Left lung (tissue), 10 donors: ENCODE results near the gene HSD17B14. TPM values are rescaled to one million over a fixed set of nuclear protein-coding genes. Genes with fewer than 3 reads are reported as not detected.

Experiments used
- ATAC-seq: fragments of 200-7000 bp; cut with Tn5 transposase; one replicate; pipeline ENCODE4 v1.9.1; 2020; ENCODE audit warnings: moderate library complexity
- DNase-seq, 4 donors: peaks; one replicate each; pipeline ENCODE4 v3.0.0-alpha.2; 2013 to 2020
- H3K27ac ChIP-seq, 2 donors: fragments of 200-600 bp; sonication (generic) in 1 of 2; one replicate each; pipeline versions ENCODE4 v1.5.0 to v1.8.0; 2020 to 2021
- H3K27me3 ChIP-seq, 2 donors: fragments of 200-600 bp; sonication (generic) in 1 of 2; one replicate each; pipeline versions ENCODE4 v1.5.0 to v1.8.0; 2020 to 2021
- H3K36me3 ChIP-seq, 2 donors: fragments of 200-600 bp; sonication (generic) in 1 of 2; one replicate each; pipeline versions ENCODE4 v1.5.0 to v1.8.0; 2020 to 2021
- H3K4me1 ChIP-seq, 2 donors: fragments of 200-600 bp; one replicate each; pipeline ENCODE4 v1.8.0; 2021
- H3K4me3 ChIP-seq, 2 donors: fragments of 200-600 bp; sonication (generic) in 1 of 2; one replicate each; pipeline versions ENCODE4 v1.5.0 to v1.8.0; 2020 to 2021; ENCODE audit warnings: mild to moderate bottlenecking in 1 of 2
- H3K9me3 ChIP-seq, 2 donors: fragments of 200-600 bp; sonication (generic) in 1 of 2; one replicate each; pipeline versions ENCODE4 v1.5.0 to v1.8.0; 2020 to 2021
- intact Hi-C, 2 donors: fragments of 100-400 bp; cut with DNase I; formaldehyde crosslinking; loops; one replicate each; pipeline versions ENCODE4 v1.11.2 to v1.14.2; 2022
- polyA plus RNA-seq, 6 donors: library from polyadenylated mRNA; unstranded; fragments of 120-200 nt; gene quantifications; one replicate each; pipeline ENCODE4 v1.2.1, GENCODE V29; 2013; ENCODE audit not compliant: insufficient read length in 6 of 6
- total RNA-seq, 2 donors: library from RNA; stranded (reverse); fragmentation: NEBNext Ultra II Directional; extraction: Animal tissue kit (Norgen Biotek cat#: 25700); gene quantifications; one replicate each; pipeline ENCODE4 v1.2.1, GENCODE V29; 2021
- TF ChIP-seq, protein P1 (sequence below), 2 donors: fragments of 200-600 bp; sonication (generic) in 1 of 2; IDR thresholded peaks; one replicate each; pipeline versions ENCODE4 v1.5.0 to v1.8.0; 2021; ENCODE audit warnings: antibody characterized with exemption in 2 of 2
- donor health status: DM: no; HTN: yes; CAD: no.
- donor health status: DM: no; HTN: no; CAD: no.

Gene HSD17B14
- total and polyA plus RNA-seq, 8 donors = 6.7 to 20.3 (median 9.3) TPM

DNA sequence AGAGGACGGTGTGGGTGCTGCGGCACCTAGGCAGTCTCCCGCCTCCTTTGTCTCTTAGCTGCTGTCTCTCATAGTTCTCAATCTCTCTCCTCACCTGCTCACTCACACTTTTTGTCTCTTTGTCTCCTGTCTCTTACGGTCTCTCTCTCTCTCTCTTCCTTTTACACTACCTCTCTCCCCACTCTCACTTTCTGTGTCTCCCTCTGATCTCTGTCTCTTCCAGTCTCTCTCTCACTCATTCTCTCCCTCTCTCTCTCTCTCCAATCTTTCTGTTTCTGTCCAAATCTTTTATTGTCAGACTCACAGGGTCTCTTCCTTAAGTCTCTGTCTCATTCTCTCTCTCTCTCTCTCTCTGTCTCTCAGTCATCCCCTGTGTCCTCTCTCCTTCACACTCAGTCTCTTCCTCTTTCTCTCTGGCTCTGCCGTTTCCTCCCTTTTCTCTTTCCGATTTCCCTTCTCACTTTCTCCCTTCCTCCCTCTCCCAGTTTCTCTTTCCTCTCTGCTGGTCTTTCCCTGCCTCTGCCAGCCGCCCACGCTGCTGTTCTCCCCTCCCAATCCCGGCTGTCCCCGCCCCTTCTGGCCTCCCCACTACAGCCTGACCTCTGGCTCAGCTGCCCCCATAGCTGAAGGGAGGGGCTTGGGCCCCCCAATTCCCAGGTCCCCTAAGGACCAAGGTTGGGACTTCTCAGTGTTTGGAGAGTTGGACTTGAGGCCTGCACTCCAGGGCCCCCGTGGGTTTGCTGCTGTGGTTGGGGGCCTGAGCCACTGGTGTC, 32.0 kb upstream of the HSD17B14 start, which contains the start of gene PLEKHA4:
PLEKHA4 (minus strand) TSS at position 504 of the 773 bp plus-strand sequence. CDS start 997 bp downstream, outside the sequence.
- H3K9me3 ChIP-seq = no peaks in the 10 kb centered on the region
- H3K4me1 ChIP-seq = peaks cover 2 to 25% of the 10 kb centered on the region in 2 donors
- H3K27me3 ChIP-seq = no peaks in the 10 kb centered on the region
- intact Hi-C loops = no loop called here
- H3K4me3 ChIP-seq = peak within 1 kb of the TSS; percentile 9 to 28
- ATAC-seq = no peak
- peak within 1 kb of the TSS; percentile 67 to 68 for H3K27ac ChIP-seq
- H3K36me3 ChIP-seq = peaks cover 0 to 2% of the 10 kb centered on the region in 2 donors
- TF ChIP-seq, protein P1, sequence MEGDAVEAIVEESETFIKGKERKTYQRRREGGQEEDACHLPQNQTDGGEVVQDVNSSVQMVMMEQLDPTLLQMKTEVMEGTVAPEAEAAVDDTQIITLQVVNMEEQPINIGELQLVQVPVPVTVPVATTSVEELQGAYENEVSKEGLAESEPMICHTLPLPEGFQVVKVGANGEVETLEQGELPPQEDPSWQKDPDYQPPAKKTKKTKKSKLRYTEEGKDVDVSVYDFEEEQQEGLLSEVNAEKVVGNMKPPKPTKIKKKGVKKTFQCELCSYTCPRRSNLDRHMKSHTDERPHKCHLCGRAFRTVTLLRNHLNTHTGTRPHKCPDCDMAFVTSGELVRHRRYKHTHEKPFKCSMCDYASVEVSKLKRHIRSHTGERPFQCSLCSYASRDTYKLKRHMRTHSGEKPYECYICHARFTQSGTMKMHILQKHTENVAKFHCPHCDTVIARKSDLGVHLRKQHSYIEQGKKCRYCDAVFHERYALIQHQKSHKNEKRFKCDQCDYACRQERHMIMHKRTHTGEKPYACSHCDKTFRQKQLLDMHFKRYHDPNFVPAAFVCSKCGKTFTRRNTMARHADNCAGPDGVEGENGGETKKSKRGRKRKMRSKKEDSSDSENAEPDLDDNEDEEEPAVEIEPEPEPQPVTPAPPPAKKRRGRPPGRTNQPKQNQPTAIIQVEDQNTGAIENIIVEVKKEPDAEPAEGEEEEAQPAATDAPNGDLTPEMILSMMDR (IDR thresholded peaks at IDR 0.05) = no peak
- DNase-seq = peak in 3 of 4 donors; percentile 66 to 85 (median 74)

DNA sequence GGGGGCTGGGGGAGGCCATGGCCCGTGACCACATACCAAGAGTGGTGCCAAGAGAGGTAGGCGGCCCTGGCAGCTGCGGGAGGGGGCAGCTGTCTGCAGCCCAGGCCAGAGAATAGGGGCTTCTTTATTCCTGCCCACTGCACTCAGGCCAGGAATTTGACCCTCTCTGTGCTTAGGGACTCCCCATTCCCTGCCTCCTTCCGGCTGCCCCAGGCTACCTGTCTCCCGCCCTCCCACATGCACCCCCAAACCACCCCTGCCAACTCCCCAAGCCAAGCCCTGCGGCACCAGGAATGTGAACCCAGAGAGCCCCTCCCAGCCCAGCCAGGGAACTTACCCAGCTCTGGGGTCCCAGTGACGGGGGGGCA, 31.4 kb upstream of the HSD17B14 start:
- ATAC-seq (no peak), DNase-seq (no peak)
- intact Hi-C loops = no loop called here
- no peaks in the 10 kb centered on the region for H3K36me3 ChIP-seq
- TF ChIP-seq, protein P1 (IDR thresholded peaks at IDR 0.05) = no peak
- H3K27ac ChIP-seq = peak overlapping the region; percentile 67 to 68
- H3K4me3 ChIP-seq = peak overlapping the region; percentile 9 to 28
- H3K27me3 ChIP-seq = no peaks in the 10 kb centered on the region
- H3K9me3 ChIP-seq = no peaks in the 10 kb centered on the region
- peaks cover 2 to 24% of the 10 kb centered on the region in 2 donors for H3K4me1 ChIP-seq

DNA sequence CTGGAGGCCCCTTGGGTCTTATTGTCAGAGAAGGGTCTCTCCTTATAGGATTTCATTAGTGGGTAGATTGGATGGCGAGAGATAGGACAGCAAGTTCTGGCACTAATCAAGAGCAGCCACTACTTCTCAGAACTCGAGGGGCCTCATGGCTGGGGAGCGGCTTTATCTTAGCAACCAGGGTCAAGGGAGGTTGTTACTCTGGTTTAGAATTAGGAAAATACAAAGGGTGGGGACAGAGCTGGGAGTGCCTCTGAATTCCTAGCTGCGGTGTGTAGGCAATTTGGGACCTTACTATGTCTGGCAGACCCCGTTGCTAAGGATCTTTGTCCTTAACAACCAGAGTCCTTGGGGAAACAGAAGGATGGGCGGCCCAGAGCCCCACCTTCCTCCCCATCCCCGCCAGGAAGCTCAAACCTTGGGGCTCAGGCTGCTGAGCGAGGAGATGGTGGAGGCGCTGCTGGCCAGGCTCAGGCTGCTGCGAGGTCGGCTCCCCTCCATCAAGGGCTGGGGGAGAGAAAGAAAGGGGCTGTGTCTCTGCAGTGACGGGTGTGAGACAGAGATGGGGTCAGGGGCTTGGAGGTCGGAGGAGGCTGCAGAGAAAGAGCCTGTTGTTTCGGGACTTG, 30.9 kb upstream of the HSD17B14 start:
- Histone ChIP-seq H3K27ac (no peak overlapping the region), H3K36me3 (no peaks in the 10 kb centered on the region), H3K9me3 (no peaks in the 10 kb centered on the region), H3K4me1 (peaks cover 2 to 24% of the 10 kb centered on the region in 2 donors), H3K27me3 (no peaks in the 10 kb centered on the region), H3K4me3 (peak overlapping the region; percentile 9 to 28)
- intact Hi-C loops = no loop called here
- TF ChIP-seq, protein P1 (IDR thresholded peaks at IDR 0.05) = no peak
- ATAC-seq = no peak
- no peak for DNase-seq

DNA sequence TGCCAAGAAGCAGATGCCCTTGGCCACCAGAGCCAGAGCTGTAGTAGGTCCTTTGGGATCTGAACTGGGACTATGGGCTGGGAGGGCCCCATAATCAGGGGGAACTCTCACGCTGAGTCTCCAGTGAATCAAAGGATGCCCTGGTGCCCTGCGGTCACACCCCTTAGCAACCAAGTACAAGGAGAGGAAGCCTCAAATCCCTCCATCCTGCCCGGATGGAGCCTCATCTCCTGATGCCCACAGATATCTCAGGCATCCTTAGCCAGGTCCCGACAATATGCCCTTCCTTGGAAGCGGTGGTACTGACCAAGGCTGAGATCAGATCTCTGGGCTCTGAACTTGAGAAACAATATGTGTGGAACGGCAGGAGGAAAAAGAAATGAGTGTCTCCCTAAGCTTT, 30.4 kb upstream of the HSD17B14 start:
- TF ChIP-seq, protein P1 (IDR thresholded peaks at IDR 0.05) = no peak
- DNase-seq (no peak), ATAC-seq (no peak)
- Histone ChIP-seq H3K27me3 (no peaks in the 10 kb centered on the region), H3K36me3 (no peaks in the 10 kb centered on the region), H3K4me1 (peaks cover 0 to 19% of the 10 kb centered on the region in 2 donors), H3K9me3 (no peaks in the 10 kb centered on the region), H3K27ac (no peak overlapping the region), H3K4me3 (no peak overlapping the region)
- intact Hi-C loops = no loop called here

DNA sequence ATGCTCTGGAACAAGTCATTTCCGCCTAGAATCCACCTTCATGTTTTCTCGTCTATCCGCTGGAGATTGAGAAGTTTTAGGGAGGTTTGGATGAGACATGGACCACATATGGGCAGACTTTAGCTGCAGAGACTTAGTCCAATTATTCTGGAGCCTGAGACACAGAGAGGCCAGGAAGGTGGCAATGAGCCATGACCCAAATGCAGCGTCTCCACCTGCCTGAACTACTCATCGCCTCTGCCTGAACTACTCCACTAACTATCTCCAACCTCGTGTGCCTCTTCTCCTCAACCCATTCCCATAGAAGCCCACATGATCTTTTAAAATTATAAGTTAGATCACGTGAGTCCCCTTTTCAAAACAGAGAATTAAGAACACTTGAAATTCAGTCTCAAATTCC, 26.5 kb upstream of the HSD17B14 start:
- intact Hi-C loops = no loop called here
- ATAC-seq (no peak), DNase-seq (no peak)
- TF ChIP-seq, protein P1 (IDR thresholded peaks at IDR 0.05) = no peak
- Histone ChIP-seq H3K36me3 (no peaks in the 10 kb centered on the region), H3K27me3 (no peaks in the 10 kb centered on the region), H3K27ac (no peak overlapping the region), H3K4me3 (no peak overlapping the region), H3K9me3 (no peaks in the 10 kb centered on the region), H3K4me1 (peaks cover 0 to 15% of the 10 kb centered on the region in 2 donors)
